Naive B cell (primary cell): Measurements from ENCODE around the gene TRIM13. TPM values are rescaled to one million over a fixed set of nuclear protein-coding genes. Genes with fewer than 3 reads are reported as not detected.
"Not testable (repeated sequence)": the region's sequence is repeated elsewhere in the genome, so short reads cannot be mapped to it uniquely, and the experiment has no call there.

Experiments used
- ATAC-seq, 2 donors: fragments of 150-1000 bp; cut with Tn5 transposase; 2 replicates each; pipeline ENCODE4 v1.10.0; 2021; ENCODE audit warnings: low read depth in 2 of 2, mild to moderate bottlenecking in 2 of 2, moderate library complexity in 2 of 2
- DNase-seq: peaks from one replicate; pipeline ENCODE4 v3.0.0; 2022
- H3K27ac Mint-ChIP-seq, 6 donors: one replicate each; pipeline ENCODE4 v1.8.0; 2020 to 2022; ENCODE audit warnings: mild to moderate bottlenecking in 6 of 6, mixed read lengths in 6 of 6, moderate library complexity in 5 of 6, inconsistent platforms in 2 of 6
- H3K27me3 Mint-ChIP-seq, 3 donors: one replicate each; pipeline ENCODE4 v1.8.0; 2021 to 2022; ENCODE audit warnings: mixed read lengths in 3 of 3, mild to moderate bottlenecking in 1 of 3
- H3K36me3 Mint-ChIP-seq, 2 donors: one replicate each; pipeline ENCODE4 v1.8.0; 2020 to 2022; ENCODE audit warnings: mixed read lengths in 2 of 2, inconsistent platforms in 1 of 2, mild to moderate bottlenecking in 1 of 2
- H3K4me1 Mint-ChIP-seq, 3 donors: one replicate each; pipeline ENCODE4 v1.8.0; 2020 to 2022; ENCODE audit warnings: mixed read lengths in 3 of 3, inconsistent platforms in 1 of 3, mild to moderate bottlenecking in 1 of 3, moderate library complexity in 1 of 3
- H3K4me3 Mint-ChIP-seq, 8 donors: one replicate each; pipeline ENCODE4 v1.8.0; 2020 to 2022; ENCODE audit warnings: mild to moderate bottlenecking in 8 of 8, mixed read lengths in 8 of 8, moderate library complexity in 8 of 8, inconsistent platforms in 2 of 8
- H3K9me3 Mint-ChIP-seq, 7 donors: one replicate each; pipeline ENCODE4 v1.8.0; 2020 to 2022; ENCODE audit warnings: mixed read lengths in 7 of 7, mild to moderate bottlenecking in 5 of 7, inconsistent platforms in 2 of 7, moderate library complexity in 1 of 7
- polyA plus RNA-seq, 6 donors: library from polyadenylated mRNA; unstranded; fragments of 300-500 nt; fragmentation: Illumina TruSeq; gene quantifications; one replicate each; pipeline ENCODE4 v1.2.3, GENCODE V29; 2021; ENCODE audit warnings: low read depth in 6 of 6

The TRIM13 gene
- polyA plus RNA-seq, 6 donors from 2014 or later: 27.4 to 42.0 (median 29.8) TPM

DNA sequence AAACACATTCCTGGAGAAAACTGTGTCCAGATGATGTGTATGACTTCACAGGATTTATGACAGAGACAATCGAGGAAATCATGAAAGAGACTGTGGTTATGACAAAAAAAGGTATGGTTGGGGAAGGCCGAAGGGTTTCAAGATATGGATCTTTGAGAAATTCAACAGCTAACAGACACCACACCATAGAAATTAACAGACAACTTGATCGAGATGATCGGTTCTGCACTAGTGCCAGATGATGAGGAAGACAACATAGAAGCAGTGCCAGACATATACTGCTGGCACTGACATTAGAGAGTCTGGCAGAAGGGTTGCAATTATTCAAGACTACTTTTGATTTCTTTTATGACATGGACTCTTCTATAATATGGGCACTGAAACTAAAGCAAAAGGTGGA, 55.6 kb downstream of the TRIM13 start:
- ATAC-seq: no peak
- Mint-ChIP-seq H3K4me3 (no peak overlapping the region), H3K9me3 (peaks cover 0 to 2% (median 0%) of the 10 kb centered on the region in 7 donors), H3K27me3 (no peaks in the 10 kb centered on the region), H3K36me3 (peaks cover 16 to 24% of the 10 kb centered on the region in 2 donors), H3K4me1 (peaks cover 11 to 30% (median 18%) of the 10 kb centered on the region in 3 donors), H3K27ac (peak overlapping the region in 2 of 6 donors; percentile 5 to 49)
- no peak for DNase-seq

DNA sequence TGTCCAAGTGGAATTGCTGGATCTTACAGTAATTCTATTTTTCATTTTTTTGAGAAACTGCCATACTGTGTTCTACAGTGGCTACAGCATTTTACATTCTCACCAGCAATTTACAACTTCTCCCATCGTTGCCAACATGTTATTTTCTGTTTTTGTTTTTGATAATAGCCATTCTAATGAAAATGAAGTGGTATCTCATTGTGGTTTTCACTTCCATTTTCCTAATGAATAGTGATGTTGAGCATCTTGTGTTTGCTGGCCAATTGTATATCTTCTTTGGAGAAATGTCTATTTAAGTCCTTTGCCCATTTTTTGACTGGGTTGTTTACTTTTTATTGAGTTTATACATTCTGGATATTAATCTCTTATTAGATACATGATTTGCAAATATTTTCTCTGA, 57.0 kb downstream of the TRIM13 start:
- no peak overlapping the region for H3K4me3 Mint-ChIP-seq
- peaks cover 11 to 39% (median 18%) of the 10 kb centered on the region in 3 donors for H3K4me1 Mint-ChIP-seq
- peaks cover 0 to 2% (median 0%) of the 10 kb centered on the region in 7 donors for H3K9me3 Mint-ChIP-seq
- H3K27me3 Mint-ChIP-seq: no peaks in the 10 kb centered on the region
- peaks cover 16 to 24% of the 10 kb centered on the region in 2 donors for H3K36me3 Mint-ChIP-seq
- peak overlapping the region in 1 of 6 donors; percentile 56 for H3K27ac Mint-ChIP-seq
- ATAC-seq (no peak), DNase-seq (no peak)

DNA sequence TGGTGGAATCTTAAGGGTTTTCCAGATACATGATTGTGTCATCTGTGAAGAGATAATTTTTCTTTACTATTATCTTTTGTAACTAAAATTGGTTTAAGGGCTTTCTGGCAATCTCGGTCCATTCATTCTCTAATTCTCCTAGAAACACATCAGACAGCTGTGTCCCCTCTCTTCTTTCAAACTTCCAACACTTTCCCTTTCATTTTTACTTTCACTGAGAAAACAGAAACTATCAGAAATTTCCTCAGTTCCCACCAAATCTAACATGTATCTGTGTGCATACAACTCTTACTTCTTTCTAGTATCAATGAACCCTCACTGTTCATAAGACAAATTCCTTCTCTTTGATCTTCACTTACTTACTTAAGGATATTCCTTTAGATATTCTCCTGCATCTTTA, 58.6 kb downstream of the TRIM13 start:
- Mint-ChIP-seq H3K36me3 (peaks cover 22 to 24% of the 10 kb centered on the region in 2 donors), H3K4me1 (peaks cover 11 to 42% (median 18%) of the 10 kb centered on the region in 3 donors), H3K4me3 (no peak overlapping the region), H3K27me3 (no peaks in the 10 kb centered on the region), H3K27ac (peak overlapping the region in 5 of 6 donors; percentile 3 to 28 (median 16)), H3K9me3 (peaks cover 0 to 2% (median 0%) of the 10 kb centered on the region in 7 donors)
- no peak for ATAC-seq
- no peak for DNase-seq

- Mint-ChIP-seq H3K4me3 (no peak overlapping the region), H3K4me1 (peaks cover 6 to 26% (median 12%) of the 10 kb centered on the region in 3 donors), H3K9me3 (no peaks in the 10 kb centered on the region), H3K27me3 (no peaks in the 10 kb centered on the region), H3K27ac (no peak overlapping the region), H3K36me3 (peaks cover 2 to 7% of the 10 kb centered on the region in 2 donors)
- DNase-seq (no peak), ATAC-seq (no peak)
Observed at GRCh38 chr13:50060718-50061117, 63.9 kb downstream of the TRIM13 start.

- Mint-ChIP-seq H3K4me1 (peaks cover 0 to 17% (median 0%) of the 10 kb centered on the region in 3 donors), H3K36me3 (peaks cover 0 to 12% of the 10 kb centered on the region in 2 donors)
- not testable (repeated sequence) for DNase-seq, H3K27me3 Mint-ChIP-seq, H3K9me3 Mint-ChIP-seq, H3K27ac Mint-ChIP-seq, H3K4me3 Mint-ChIP-seq, ATAC-seq
Observed at GRCh38 chr13:50062336-50062735, 65.5 kb downstream of the TRIM13 start.

DNA sequence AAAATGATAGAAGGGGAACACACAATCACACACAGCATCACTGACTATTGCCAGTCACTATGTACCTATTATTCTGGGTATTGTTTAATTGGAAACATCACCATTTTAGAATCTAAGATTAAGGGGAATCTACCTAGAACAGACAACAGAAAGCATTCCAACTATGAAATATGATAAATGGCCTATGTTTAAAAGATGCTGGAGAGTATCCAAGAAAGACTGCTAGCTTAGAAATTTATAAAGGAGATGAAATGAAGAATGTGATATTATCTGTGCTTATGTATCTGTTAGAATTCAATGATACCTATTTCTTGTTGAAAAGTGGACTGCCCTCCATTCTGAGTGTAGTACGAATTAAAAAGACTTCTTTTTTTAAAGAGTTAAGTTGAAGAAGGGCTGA, 68.9 kb downstream of the TRIM13 start:
- H3K36me3 Mint-ChIP-seq: peaks cover 0 to 12% of the 10 kb centered on the region in 2 donors
- no peaks in the 10 kb centered on the region for H3K27me3 Mint-ChIP-seq
- no peak for ATAC-seq
- H3K27ac Mint-ChIP-seq: peak overlapping the region in 1 of 6 donors; percentile 44
- peaks cover 0 to 10% (median 0%) of the 10 kb centered on the region in 3 donors for H3K4me1 Mint-ChIP-seq
- no peak for DNase-seq
- H3K4me3 Mint-ChIP-seq: no peak overlapping the region
- H3K9me3 Mint-ChIP-seq: no peaks in the 10 kb centered on the region

Other genes with a start within 250 kb of the TRIM13 start
- gene KPNA3, start 204.4 kb upstream of the TRIM13 start, polyA plus RNA-seq: 10 to 100 TPM; 18.6 to 23.8 (median 19.8) TPM
- gene SPRYD7, start 60.7 kb upstream of the TRIM13 start, polyA plus RNA-seq: 1 to 10 TPM; 4.4 to 8.7 (median 6.1) TPM
- 1 to 10 TPM in 2 of 6 donors, under 1 TPM in 3, not detected in 1; 0.66 to 1.7 (median 0.88) TPM for gene KCNRG, start 18.4 kb downstream of the TRIM13 start, polyA plus RNA-seq